Measurements from ENCODE around the gene STX16.
A peak's percentile ranks its signal among the peaks of the same experiment; 100 is the strongest.
"Not testable (repeated sequence)": the region's sequence is repeated elsewhere in the genome, so short reads cannot be mapped to it uniquely, and the experiment has no call there.

Gene STX16

DNA sequence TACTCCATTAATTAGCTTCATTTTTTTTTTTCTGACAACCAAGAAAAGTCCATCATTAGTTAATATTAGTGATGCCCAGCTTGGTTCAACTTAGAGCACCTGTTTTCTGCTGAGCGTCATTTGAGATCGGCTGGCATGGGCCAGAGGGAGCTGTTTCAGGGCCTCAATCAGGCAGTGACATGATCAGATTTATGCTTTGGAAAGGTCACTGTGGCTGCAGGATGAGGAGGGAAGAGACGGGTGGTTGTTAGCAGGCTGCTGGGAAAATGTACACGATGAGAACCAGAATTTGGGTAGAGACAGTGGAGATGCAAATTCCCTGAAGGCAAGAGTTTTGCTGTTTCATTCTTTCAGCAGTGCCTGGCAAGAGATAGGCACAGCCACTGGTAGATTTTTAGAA lies 4.4 kb upstream of the STX16 start:
- no peak overlapping the region for H3K27ac ChIP-seq
- no peak for TF ChIP-seq ZFX (IDR thresholded peaks at IDR 0.05)
- TF ChIP-seq, protein P1, sequence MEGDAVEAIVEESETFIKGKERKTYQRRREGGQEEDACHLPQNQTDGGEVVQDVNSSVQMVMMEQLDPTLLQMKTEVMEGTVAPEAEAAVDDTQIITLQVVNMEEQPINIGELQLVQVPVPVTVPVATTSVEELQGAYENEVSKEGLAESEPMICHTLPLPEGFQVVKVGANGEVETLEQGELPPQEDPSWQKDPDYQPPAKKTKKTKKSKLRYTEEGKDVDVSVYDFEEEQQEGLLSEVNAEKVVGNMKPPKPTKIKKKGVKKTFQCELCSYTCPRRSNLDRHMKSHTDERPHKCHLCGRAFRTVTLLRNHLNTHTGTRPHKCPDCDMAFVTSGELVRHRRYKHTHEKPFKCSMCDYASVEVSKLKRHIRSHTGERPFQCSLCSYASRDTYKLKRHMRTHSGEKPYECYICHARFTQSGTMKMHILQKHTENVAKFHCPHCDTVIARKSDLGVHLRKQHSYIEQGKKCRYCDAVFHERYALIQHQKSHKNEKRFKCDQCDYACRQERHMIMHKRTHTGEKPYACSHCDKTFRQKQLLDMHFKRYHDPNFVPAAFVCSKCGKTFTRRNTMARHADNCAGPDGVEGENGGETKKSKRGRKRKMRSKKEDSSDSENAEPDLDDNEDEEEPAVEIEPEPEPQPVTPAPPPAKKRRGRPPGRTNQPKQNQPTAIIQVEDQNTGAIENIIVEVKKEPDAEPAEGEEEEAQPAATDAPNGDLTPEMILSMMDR (conservative IDR thresholded peaks at IDR 0.05): no peak

DNA sequence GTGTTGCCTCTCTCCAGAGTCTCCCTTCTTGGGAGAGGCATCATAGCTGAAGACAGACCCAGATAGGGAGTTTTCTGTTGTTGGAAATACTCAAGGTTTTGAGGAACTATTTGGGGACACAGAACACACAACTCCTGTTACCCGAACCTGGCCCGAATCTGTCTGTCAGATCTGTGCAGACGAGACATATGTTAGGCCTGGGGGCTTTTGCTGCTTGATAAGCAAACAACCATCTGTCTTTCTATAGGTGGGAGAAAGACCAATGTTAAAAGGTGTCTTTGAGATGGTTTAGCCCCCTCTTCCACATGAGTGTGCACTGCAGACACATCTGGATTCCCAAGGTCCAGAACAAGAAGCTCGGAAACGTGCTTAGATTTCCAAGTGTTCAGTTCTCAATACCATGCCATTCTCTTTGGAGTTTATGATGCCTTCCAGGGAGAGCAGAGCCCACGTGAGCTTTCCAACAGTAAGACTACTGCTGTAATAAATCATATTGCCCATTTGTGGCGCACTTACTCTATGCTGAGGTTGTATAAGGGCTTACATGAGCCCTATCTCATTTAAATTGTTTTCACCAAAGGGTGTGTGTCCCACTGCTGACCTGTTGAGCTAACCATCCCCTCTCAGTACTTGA lies 3.8 kb upstream of the STX16 start:
- H3K27ac ChIP-seq: no peak overlapping the region

DNA sequence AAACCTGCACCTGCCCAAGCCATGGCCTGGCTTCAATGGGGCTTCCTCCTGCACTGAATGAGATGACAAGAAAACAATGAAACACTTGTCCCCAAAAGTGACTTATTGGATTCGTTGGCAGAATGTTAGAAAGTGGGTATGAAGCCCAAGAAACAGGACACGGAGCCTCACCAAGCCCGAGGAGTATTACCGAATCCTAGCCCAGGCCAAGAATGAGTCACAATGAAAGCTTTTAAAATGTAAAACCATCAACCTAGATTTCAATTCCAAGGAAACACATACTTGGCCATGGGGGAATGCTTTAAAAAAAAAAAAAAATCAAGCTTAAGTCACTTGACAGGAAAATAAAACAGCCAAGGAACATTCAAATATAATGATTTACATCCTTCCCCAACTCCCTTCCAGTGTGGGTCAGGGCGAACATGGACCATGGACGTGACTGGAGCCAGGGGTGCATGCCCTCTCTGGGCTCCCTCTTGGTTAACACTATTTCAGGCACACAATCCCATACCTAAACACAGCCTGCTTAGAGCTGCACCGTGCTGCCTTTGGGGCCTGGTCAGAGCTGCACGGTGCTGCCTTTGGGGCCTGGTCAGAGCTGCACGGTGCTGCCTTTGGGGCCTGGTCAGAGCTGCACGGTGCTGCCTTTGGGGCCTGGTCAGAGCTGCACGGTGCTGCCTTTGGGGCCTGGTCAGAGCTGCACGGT lies 3.1 kb upstream of the STX16 start:
- TF ChIP-seq ZFX (IDR thresholded peaks at IDR 0.05): no peak
- TF ChIP-seq, protein P1 (conservative IDR thresholded peaks at IDR 0.05): no peak
- H3K27ac ChIP-seq: no peak overlapping the region

More for the DNA sequence above, 3.8 kb upstream of the STX16 start:
- TF ChIP-seq ZFX (IDR thresholded peaks at IDR 0.05): no peak
- TF ChIP-seq, protein P1 (conservative IDR thresholded peaks at IDR 0.05): no peak; the same call in 1 of the 2 replicates

DNA sequence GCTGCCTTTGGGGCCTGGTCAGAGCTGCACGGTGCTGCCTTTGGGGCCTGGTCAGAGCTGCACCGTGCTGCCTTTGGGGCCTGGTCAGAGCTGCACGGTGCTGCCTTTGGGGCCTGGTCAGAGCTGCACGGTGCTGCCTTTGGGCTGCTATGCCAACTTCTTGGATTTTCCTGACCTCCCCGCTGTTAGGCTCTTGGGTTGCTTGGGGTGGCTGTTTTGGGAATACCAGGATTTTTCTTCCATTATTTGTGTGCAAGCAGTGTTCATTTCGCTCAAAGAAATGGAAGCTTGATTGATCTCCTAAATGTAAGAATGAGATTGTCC lies 2.6 kb upstream of the STX16 start:
- H3K27ac ChIP-seq: not testable (repeated sequence)

DNA sequence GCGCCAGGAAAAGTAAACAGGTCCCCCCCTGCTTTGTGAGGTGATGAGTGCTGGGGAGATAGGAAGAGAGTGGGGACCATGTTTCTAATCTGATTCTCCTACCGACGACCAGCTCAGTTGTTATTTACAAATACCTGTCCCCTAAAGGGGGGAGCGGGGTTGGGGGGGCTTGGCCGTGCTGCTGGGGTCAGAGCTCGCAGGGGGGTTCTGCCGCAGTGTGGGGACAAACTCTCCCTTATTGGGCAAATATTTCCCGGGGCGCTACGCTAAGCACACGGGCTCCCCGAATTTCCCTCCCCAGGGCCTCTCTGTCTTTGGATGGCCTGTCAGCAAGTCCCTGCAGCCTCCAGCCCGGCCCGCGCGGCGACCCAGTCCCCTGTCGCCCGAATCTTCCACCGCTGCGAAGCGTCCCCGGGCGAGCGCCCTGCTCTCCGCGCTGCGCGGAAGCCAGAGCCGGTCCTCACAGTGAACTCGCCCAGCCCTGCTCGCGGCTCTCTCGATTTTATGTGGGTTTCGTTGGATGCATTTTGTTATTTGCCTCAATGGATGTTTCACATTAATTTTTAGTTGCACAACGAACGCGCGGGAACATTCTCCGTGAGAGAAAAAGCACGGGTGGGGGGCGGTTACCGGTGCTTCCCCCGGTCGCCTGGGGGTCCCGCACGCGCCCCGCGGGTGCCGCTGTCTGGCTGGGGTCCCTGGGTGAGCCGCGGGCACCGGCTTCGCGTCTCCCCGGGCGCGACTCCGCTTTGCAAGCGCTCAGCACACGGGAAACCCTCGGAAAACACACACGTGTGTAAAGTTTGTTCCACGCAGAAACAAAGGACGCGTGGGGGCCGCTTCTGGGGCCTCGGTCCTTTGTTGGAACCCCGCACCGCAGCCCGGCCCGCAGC lies 1.5 kb upstream of the STX16 start:
- no peak for TF ChIP-seq ZFX (IDR thresholded peaks at IDR 0.05)
- TF ChIP-seq, protein P1 (conservative IDR thresholded peaks at IDR 0.05): no peak
- H3K27ac ChIP-seq: no peak overlapping the region

DNA sequence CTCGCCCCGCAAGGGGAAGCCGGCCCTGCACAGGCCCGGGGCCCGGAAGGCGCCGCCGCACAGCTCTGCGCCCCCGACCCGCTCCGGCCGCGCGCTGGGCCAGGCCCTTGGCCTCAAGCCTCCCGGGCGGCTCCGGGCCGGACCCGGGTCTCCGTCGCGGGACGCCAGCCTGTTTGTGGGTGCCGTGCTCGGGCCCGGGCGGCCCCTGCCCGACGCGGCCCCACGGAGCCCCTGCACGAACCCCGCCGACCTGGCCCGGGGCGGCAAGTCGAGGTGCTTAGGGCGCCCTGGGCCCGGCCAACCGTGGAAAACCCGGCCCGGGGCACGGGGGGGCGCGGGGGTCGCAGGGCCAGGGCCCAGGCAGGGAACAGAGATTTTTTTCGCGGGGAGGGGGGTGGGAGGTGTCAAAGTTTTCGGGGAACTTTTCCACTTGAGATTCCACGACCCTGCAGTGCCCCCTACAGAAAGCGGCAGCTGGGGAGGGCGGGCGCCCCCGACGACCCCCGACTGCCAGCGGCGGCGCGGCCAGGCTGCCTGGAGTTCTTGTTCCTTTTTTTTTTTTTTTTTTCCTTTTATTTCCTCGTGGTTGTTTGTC lies 805 bp upstream of the STX16 start:
- no peak for TF ChIP-seq ZFX (IDR thresholded peaks at IDR 0.05)
- TF ChIP-seq, protein P1 (conservative IDR thresholded peaks at IDR 0.05): no peak
- peak overlapping the region; percentile 86 for H3K27ac ChIP-seq

DNA sequence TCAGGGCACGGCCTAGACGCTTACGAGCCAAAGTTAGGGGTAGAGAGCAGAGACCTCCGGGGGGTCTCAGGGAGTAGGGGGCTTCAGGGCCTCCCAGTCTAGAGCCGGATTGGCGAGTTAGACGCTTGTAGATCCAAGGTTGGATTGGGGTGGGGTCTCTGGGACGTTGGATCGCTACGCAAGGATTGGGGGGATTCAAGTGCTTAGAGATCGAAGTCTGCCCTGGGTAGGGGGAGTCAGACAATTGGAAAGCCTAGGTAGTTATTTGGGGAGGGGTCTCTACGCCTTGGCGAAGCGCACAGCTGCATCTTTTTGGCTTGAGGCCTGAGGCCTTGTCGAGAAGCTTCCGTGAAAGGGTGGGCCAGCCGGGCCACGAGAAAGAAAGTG lies 469 bp downstream of the STX16 start:
- H3K27ac ChIP-seq: peak overlapping the region; percentile 86
- peak; percentile 86 for TF ChIP-seq ZFX (IDR thresholded peaks at IDR 0.05)
- TF ChIP-seq, protein P1 (conservative IDR thresholded peaks at IDR 0.05): no peak
